Mammary epithelial cell (primary cell): ENCODE data around the gene NAV3.

Experiments used
- CTCF ChIP-seq, 2 donors: IDR thresholded peaks in 1 of 2; conservative IDR thresholded peaks in 1 of 2; 2 replicates each; pipeline ENCODE4 v1.5.1; 2011 to 2012; ENCODE audit warnings: inconsistent platforms in 2 of 2, low read length in 2 of 2, mild to moderate bottlenecking in 2 of 2, control low read depth in 1 of 2, low read depth in 1 of 2; ENCODE audit not compliant: insufficient read depth in 1 of 2; ENCODE audit errors: extremely low read depth in 1 of 2
- EZH2 ChIP-seq: IDR thresholded peaks from 2 replicates; pipeline ENCODE4 v1.6.1; 2012; ENCODE audit warnings: low read length, inconsistent platforms, borderline replicate concordance

- no peak for TF ChIP-seq EZH2
- TF ChIP-seq CTCF (conservative IDR thresholded peaks at IDR 0.05 in 1 of 2, IDR thresholded peaks at IDR 0.05 in 1 of 2; ENCODE audit: extremely low read depth in 1 of 2, insufficient read depth in 1 of 2, low read depth in 1 of 2, low read length in 2 of 2) = no peak
These were observed 42.2 kb upstream of the NAV3 start for GRCh38 chr12:77788231-77789168.
